Panc1 (cell line): ENCODE results near the gene DENND5B. TPM values are rescaled to one million over a fixed set of nuclear protein-coding genes. Genes with fewer than 3 reads are reported as not detected.

Experiments used
- ATAC-seq: fragments of 200-7000 bp; cut with Tn5 transposase; 2 replicates; pipeline ENCODE4 v1.9.1; 2020; ENCODE audit warnings: mild to moderate bottlenecking, moderate library complexity
- BruUV-seq: library from RNA; stranded (reverse); fragments of 400-500 nt; replicated peaks from 2 replicates; lab custom pipeline; 2021; lab: Mats Ljungman, UMichigan
- CTCF ChIA-PET: fragments of 300-600 bp; sonication (Branson Sonifier 250); formaldehyde crosslinking; loops from one replicate; lab custom pipeline; 2022; ENCODE audit warnings: antibody characterized with exemption; lab: Charles Lee
- POLR2A ChIA-PET: fragments of 300-600 bp; sonication (Branson Sonifier 250); formaldehyde crosslinking; loops from one replicate; lab custom pipeline; 2022; ENCODE audit warnings: antibody characterized with exemption; lab: Charles Lee
- DNase-seq: peaks from one replicate; pipeline ENCODE4 v3.0.0-alpha.2; 2010; ENCODE audit warnings: low read depth, low spot score
- H3K27ac ChIP-seq: 2 replicates; pipeline ENCODE4 v1.5.1; 2011; ENCODE audit warnings: mild to moderate bottlenecking, low read length, inconsistent platforms
- H3K27me3 ChIP-seq: fragments of 200-500 bp; sonication (Bioruptor generic); 2 replicates; pipeline ENCODE4 v1.6.0; 2014; ENCODE audit warnings: low read length, inconsistent platforms; ENCODE audit not compliant: control insufficient read depth, insufficient read depth
- H3K36me3 ChIP-seq: fragments of 200-500 bp; sonication (Bioruptor generic); 2 replicates; pipeline ENCODE4 v1.5.1; 2014; ENCODE audit warnings: inconsistent platforms, mild to moderate bottlenecking, low read length, moderate library complexity; ENCODE audit not compliant: control insufficient read depth, insufficient read depth
- H3K4me1 ChIP-seq: 2 replicates; pipeline ENCODE4 v1.5.1; 2011; ENCODE audit warnings: inconsistent platforms, mild to moderate bottlenecking, low read length, moderate library complexity; ENCODE audit not compliant: control insufficient read depth, insufficient read depth
- H3K4me3 ChIP-seq, 2 experiments: 2 replicates each; pipeline ENCODE4 v1.5.1; 2011 to 2012; ENCODE audit warnings: low read depth in 2 of 2, low read length in 2 of 2, mild to moderate bottlenecking in 2 of 2, inconsistent platforms in 1 of 2, moderate library complexity in 1 of 2
- H3K9me3 ChIP-seq: fragments of 200-500 bp; sonication (Bioruptor generic); 2 replicates; pipeline ENCODE4 v1.5.1; 2014; ENCODE audit warnings: low read depth, mild to moderate bottlenecking, inconsistent platforms, low read length, moderate library complexity; ENCODE audit not compliant: control insufficient read depth, insufficient read depth
- CTCF ChIP-seq: fragments of 450-650 bp; IDR thresholded peaks from 2 replicates; pipeline ENCODE4 v1.5.1; 2017; ENCODE audit warnings: mild to moderate bottlenecking
- POLR2AphosphoS5 ChIP-seq: IDR thresholded peaks from 2 replicates; pipeline ENCODE4 v1.6.1; 2012; ENCODE audit warnings: mild to moderate bottlenecking, low read depth, low read length, moderate library complexity
- REST ChIP-seq, 2 experiments: IDR thresholded peaks; 2 replicates each; pipeline ENCODE4 v1.6.1; 2011 to 2012; ENCODE audit warnings: low read depth in 2 of 2, control low read depth in 1 of 2, low read length in 1 of 2, mild to moderate bottlenecking in 1 of 2, moderate library complexity in 1 of 2; ENCODE audit not compliant: insufficient read depth in 1 of 2
- SIN3A ChIP-seq: IDR thresholded peaks from 2 replicates; pipeline ENCODE4 v1.6.1; 2012; ENCODE audit warnings: low read depth, mild to moderate bottlenecking, low read length, moderate library complexity, borderline replicate concordance; ENCODE audit not compliant: insufficient read depth
- TCF7L2 ChIP-seq: IDR thresholded peaks from 2 replicates; pipeline ENCODE4 v1.6.1; 2011; ENCODE audit warnings: mild to moderate bottlenecking, low read depth, low read length, inconsistent platforms
- in situ Hi-C: cut with HindIII; loops from 2 replicates; pipeline ENCODE4 v1.10.0; 2016; ENCODE audit warnings: low sequenced_read_pairs, low pct_unique_long_range_greater_than_20kb
- intact Hi-C: fragments of 100-400 bp; cut with micrococcal nuclease; formaldehyde crosslinking; loops from one replicate; pipeline ENCODE4 v1.10.0; 2022; ENCODE audit not compliant: unreplicated experiment
- total RNA-seq: library from RNA; stranded (reverse); gene quantifications from one replicate; pipeline ENCODE4 v1.2.1, GENCODE V29; 2021; ENCODE audit not compliant: unreplicated experiment

DENND5B gene
- total RNA-seq, 1 experiment from 2014 or later = 36.8 TPM

- intact Hi-C loops (no loop called here), in situ Hi-C loops (no loop called here)
- H3K4me3 ChIP-seq = peak overlapping the region; percentile 16 to 43; a peak in 3 of 4 replicates
- H3K36me3 ChIP-seq = no peaks in the 10 kb centered on the region
- no peaks in the 10 kb centered on the region for H3K27me3 ChIP-seq
- ChIA-PET POLR2A (no interaction called here), CTCF (interaction anchor here (0.5 to 1.1 kb wide), 3 partner anchors 12 to 90 kb away, joined by 3 to 4 read pairs (median 4); no protein-coding TSS in a partner anchor)
- no TSS peak for BruUV-seq
- no peaks in the 10 kb centered on the region for H3K9me3 ChIP-seq
- DNase-seq = no peak
- ATAC-seq = peak; percentile 85
- peaks cover 12% of the 10 kb centered on the region for H3K4me1 ChIP-seq
- peak overlapping the region; percentile 14; the same call in 1 of the 2 replicates for H3K27ac ChIP-seq
- no peak for TF ChIP-seq TCF7L2
- no peak for TF ChIP-seq REST (IDR thresholded peaks at IDR 0.05; ENCODE audit: insufficient read depth in 1 of 2, low read depth in 2 of 2, low read length in 1 of 2)
Measured at GRCh38 chr12:31362115-31362758, 228.7 kb downstream of the DENND5B start.

- BruUV-seq = no TSS peak
- CTCF ChIA-PET = interaction anchor here (0.5 to 1.1 kb wide), 2 partner anchors 19 to 89 kb away, joined by 3 to 4 read pairs; no protein-coding TSS in a partner anchor
- no peak for TF ChIP-seq TCF7L2
- TF ChIP-seq CTCF = no peak
- TF ChIP-seq SIN3A = no peak
- TF ChIP-seq REST (IDR thresholded peaks at IDR 0.05; ENCODE audit: insufficient read depth in 1 of 2, low read depth in 2 of 2, low read length in 1 of 2) = no peak
- no peak for TF ChIP-seq POLR2AphosphoS5
- intact Hi-C loops (no loop called here), in situ Hi-C loops (no loop called here)
- no peaks in the 10 kb centered on the region for H3K27me3 ChIP-seq
- H3K4me3 ChIP-seq = peak overlapping the region in 1 of 2 experiments; percentile 43; a peak in 2 of 4 replicates
- ATAC-seq = no peak
- no peaks in the 10 kb centered on the region for H3K9me3 ChIP-seq
- H3K36me3 ChIP-seq = no peaks in the 10 kb centered on the region
- H3K27ac ChIP-seq = no peak overlapping the region
- POLR2A ChIA-PET = no interaction called here
- H3K4me1 ChIP-seq = peaks cover 12% of the 10 kb centered on the region
- DNase-seq = no peak
Measured at GRCh38 chr12:31361730-31362114, 229.2 kb downstream of the DENND5B start.
